ENCODE measurements around the gene CPSF4.

- no peak for TF ChIP-seq POLR2A (IDR thresholded peaks at IDR 0.05; ENCODE audit: low read depth, low read length)
- no peak for TF ChIP-seq POLR2AphosphoS5 (IDR thresholded peaks at IDR 0.05; ENCODE audit: low read depth, low read length)
- TF ChIP-seq TAF1 (IDR thresholded peaks at IDR 0.05; ENCODE audit: low read depth, low read length), result no peak
- no peak for TF ChIP-seq SPI1 (IDR thresholded peaks at IDR 0.05; ENCODE audit: low read depth, low read length)
- no peak for TF ChIP-seq PAX5 (IDR thresholded peaks at IDR 0.05; ENCODE audit: insufficient read depth, low read length, severe bottlenecking)
- no peak for TF ChIP-seq POU2F2 (IDR thresholded peaks at IDR 0.05; ENCODE audit: low read depth, low read length)
Observed at GRCh38 chr7:99469381-99470065, 30.8 kb downstream of the CPSF4 start.
